GM21786 (cell line): Measurements from ENCODE around the gene SKAP1.

Experiments used
- ATAC-seq: cut with Tn5 transposase; IDR thresholded peaks from one replicate; pipeline ENCODE4 v1.9.1; 2021; ENCODE audit not compliant: unreplicated experiment

The SKAP1 gene

GRCh38 chr17:48333034-48333530 lies 96.9 kb downstream of the SKAP1 start:
- ATAC-seq = no peak

GRCh38 chr17:48330887-48331286 lies 99.1 kb downstream of the SKAP1 start:
- ATAC-seq = no peak

GRCh38 chr17:48330421-48330820 lies 99.6 kb downstream of the SKAP1 start:
- no peak for ATAC-seq

GRCh38 chr17:48328457-48328856 lies 101.6 kb downstream of the SKAP1 start:
- no peak for ATAC-seq

- no peak for ATAC-seq
Measured at GRCh38 chr17:48326310-48326709, 103.7 kb downstream of the SKAP1 start.

- ATAC-seq = no peak
Measured at GRCh38 chr17:48322060-48322459, 108.0 kb downstream of the SKAP1 start.

- ATAC-seq = no peak
Measured at GRCh38 chr17:48317732-48318131, 112.3 kb downstream of the SKAP1 start.

DNA sequence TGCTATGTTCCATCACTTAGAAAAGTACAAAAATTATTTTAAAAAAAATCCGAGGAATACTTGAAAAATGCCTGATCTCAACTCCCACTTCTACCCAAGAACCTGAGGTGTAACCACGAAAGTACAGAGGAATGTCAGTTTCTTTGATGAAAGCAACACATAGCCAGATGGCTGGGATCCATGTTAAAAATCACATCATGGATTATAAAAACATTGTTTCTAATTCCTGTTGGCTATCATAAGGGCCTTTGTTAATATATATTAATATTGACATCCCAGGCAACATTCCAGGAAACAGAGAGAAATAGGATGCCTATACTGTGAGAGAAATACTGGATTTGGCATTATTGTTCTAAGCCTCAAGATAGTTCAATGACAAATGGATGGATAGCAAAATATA lies 115.3 kb downstream of the SKAP1 start:
- ATAC-seq = no peak

DNA sequence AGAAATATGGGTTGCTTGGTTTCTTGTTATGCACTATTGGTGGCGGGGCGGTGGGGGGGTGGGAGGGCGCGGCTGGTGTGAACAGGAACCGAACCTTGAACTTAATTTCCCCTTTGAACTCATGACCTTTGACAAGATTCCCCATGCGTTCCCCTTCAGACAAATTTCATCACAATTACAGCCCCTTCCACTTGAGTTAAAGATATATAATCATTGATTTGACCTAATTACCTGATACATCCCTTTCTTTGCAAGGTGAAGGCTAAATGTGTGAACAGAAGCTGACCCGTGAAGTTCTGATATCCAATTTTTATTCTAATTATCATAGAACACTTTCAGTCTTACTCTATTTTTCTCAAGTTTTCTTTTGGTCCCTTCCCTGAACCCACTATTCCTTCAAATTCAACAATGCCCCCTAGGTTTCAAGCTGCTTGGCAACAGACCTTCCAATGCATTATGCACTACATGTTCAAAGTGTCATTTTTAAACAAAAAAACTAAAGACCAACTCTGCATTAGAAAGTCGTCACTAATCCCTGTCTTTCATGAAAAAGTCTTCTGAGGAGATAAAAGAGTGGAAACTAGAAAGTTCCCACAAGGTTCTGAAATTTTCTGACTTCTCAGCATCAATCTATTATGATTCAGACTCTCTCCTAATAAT lies 116.8 kb downstream of the SKAP1 start:
- no peak for ATAC-seq

GRCh38 chr17:48311324-48311723 lies 118.7 kb downstream of the SKAP1 start:
- ATAC-seq = no peak

DNA sequence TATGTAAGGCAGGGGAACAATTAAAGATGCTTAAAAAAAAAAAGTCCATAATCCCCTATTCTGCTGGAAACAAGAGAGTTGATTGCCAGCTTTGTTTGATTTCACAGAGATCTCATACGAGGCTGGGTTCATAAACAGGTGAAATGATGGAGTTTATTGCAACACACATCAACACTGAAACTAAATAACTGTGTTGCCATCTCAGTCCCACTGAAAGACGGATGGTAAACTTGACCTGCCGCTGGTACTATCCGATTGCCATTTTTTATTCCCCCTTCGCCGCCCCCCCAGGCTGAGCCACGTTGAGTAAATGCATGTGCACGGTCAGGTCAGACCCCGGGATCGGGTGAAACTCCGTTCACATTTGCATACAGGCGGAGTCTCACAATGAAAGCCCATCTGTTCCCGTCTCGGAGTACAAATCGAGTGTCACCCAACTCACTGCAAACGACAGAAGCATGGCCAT lies 119.2 kb downstream of the SKAP1 start:
- ATAC-seq = no peak

GRCh38 chr17:48308581-48308980 lies 121.4 kb downstream of the SKAP1 start:
- no peak for ATAC-seq

DNA sequence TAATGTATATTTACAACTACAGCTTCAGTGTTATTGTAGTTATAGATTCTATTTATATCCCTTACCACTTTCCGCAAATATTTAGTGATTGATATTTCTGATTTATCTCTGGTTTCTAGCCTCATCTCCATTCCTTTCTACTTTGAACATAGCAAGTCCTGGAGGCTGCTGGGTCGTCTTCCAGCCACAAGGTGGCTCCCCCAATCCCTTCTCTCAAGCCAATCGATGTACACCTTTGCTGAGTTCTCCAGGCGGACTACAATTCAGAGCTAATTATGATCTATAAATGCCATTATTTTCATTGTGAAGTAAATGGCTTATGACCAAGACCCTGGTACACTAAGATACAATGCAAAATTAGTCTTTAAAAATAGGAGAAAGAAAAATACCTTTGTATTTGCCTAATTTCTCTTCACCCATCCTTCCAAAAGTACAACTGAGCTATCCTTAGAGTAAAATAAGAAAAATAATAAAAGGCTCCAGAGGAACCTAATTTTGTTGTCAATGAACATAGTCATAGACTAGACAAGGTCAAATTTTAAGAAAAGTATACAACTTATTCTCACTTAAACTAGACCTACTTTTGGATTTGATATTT lies 122.1 kb downstream of the SKAP1 start:
- ATAC-seq = no peak

DNA sequence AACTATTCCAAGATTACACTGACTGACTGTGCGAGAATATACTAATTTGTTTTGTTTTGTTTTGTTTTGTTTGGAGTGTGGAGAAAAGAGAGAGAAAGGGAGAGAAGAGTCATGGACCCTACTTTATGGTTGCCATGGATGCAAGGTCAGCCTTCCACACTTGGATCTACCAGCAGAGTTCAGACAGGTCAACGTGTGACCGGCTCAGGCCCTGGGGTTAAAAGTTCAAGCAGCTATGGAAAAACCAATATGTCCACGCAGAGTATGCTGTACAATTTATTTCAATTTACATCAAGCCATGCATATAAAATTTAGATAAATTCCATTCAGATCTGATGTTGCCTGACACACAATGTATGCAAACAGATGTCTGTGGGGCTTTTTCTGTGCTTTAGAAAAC lies 122.8 kb downstream of the SKAP1 start:
- no peak for ATAC-seq

GRCh38 chr17:48301002-48301401 lies 129.0 kb downstream of the SKAP1 start:
- ATAC-seq = no peak

- ATAC-seq = peak; percentile 46
Measured at GRCh38 chr17:48299760-48300159, 130.3 kb downstream of the SKAP1 start.

DNA sequence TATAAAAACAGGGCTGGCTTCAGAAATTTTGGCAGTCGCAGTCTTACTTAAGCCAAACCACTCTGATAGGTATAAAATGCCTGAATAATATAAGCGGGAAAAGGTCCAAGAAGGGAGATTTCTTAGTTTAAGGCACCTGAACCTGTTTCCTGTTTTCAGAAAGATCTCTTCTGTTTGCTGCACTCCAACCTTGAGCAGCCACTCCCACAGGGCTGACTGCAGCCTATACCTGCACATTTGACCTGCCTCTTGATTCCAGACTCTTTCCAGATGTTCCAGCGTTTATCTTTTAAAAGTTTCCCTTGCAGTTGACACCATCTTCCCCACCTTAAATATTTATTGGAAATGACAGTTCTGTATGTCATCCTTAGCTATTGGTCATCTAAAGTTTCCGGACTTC lies 132.2 kb downstream of the SKAP1 start:
- no peak for ATAC-seq

DNA sequence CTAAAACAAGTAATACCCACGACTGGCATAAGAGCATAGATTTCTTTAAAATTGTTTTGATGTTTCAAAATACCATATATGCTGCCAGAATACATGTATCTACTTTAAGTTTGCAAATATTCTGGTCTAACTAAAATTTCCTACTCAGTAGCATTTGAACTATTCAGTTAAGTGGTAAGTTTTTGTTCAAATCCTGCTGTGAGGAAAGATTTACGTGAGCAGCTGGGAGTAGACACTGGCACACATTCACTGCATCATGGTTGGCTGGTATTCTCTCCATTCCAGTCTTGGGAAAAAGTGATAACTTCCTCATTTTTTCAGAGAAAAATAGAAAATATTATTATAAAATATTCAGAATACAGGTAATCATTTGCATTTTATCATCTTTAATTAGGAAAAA lies 133.6 kb downstream of the SKAP1 start:
- no peak for ATAC-seq

- peak; percentile 37 for ATAC-seq
Measured at GRCh38 chr17:48295362-48296288, 134.4 kb downstream of the SKAP1 start.

DNA sequence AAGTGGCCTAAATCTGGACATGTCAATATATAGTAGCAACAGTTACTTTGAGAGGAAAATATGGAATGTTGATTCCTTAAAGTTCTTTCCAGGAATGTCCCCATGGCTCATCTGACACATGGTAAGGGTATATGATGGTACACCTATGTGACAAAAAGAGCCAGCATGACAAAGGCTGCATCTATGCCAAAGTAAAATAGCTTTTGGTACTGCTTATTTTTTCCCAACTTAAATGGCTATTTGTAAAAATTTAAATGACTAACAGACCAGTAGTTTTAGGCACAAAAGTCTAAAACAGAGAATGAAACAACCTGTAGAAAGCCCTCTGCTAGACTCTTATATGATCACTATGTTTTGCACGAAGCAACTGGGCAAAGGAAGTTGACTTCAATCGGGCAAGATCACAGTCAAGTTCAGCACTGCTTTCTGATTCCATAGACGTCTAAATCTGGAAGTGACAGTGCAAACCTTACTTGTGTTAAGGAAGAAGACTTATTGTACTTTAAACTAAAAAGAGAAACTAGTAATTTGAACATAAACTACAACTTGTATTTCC lies 135.1 kb downstream of the SKAP1 start:
- peak; percentile 25 for ATAC-seq
